HG03039 (cell line): ENCODE measurements around the gene MEIKIN.

Experiments
- ATAC-seq: cut with Tn5 transposase; IDR thresholded peaks from one replicate; pipeline ENCODE4 v1.9.1; 2021; ENCODE audit warnings: mild to moderate bottlenecking, moderate library complexity; ENCODE audit not compliant: unreplicated experiment

The MEIKIN gene

GRCh38 chr5:131776450-131776849 lies 169.0 kb downstream of the MEIKIN start:
- no peak for ATAC-seq

DNA sequence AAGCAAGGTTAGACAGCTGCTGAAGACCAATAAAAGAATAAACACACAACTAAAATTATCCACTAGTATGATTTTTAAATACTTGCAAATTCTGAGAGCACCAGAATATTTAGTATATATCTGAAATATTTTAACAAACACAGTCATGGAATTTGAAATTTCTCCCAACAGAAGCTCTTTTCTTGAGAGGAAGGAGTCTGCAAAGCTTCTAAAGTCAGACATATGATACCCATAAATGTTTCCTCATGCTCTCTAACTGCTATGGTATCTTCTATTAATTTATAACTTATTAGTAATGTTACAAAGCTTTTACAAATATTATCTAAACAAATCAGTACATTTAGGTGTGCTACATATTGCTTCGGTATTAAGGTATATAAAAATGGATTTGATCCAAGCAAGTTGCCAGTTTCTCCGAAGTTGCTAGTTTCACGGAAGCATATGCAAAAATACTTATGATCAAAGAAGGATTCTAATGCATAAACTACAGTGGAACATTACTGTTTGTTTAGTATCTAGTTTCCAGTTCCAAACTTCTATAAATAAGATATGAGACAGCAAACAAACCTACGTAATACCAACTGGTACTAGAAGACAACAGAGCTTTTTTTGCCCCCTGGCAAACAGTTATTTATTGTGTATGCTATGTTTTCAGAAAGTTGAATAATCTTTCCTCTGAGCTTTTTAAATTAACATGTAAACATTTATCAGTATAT lies 170.7 kb downstream of the MEIKIN start:
- ATAC-seq: no peak

DNA sequence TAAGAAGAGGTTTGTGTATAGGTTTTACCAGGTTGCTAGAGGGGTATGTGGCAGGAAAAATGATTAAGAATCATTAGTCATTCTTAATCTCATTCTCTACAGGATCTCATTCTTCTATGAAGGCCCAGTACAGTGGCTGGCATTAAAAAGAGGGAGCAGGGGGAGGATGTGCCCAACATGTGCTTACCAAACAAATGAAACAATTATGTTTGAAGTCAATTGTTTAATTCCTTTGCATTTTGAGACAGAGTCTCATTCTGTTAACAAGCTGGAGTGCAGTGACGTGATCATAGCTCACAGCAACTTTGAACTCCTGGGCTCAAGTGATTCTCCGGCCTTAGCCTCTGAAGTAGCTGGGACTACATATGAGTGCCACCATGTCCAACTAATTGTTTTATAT lies 171.7 kb downstream of the MEIKIN start:
- no peak for ATAC-seq

- no peak for ATAC-seq
Observed at GRCh38 chr5:131771692-131772091, 173.8 kb downstream of the MEIKIN start.

GRCh38 chr5:131769961-131770360 lies 175.5 kb downstream of the MEIKIN start:
- no peak for ATAC-seq

GRCh38 chr5:131769336-131769735 lies 176.1 kb downstream of the MEIKIN start:
- ATAC-seq: no peak

DNA sequence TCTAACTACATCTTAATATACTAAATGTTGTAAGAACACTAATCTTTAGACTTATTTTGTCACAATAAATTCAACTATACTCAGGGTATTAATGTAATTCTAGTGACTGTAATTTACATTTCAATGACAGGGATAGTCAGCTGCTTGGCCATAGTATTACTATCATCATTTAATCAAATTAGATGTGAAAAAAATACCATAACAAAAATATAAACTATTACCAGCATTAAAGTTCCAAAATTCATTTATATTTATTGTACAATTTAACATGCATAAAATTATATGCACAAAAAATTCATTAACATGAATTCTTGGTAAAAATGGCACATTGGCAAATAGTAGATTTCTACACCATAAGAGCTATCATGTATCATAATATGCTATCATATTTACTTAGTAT lies 177.6 kb downstream of the MEIKIN start:
- no peak for ATAC-seq

GRCh38 chr5:131766689-131767088 lies 178.8 kb downstream of the MEIKIN start:
- no peak for ATAC-seq

DNA sequence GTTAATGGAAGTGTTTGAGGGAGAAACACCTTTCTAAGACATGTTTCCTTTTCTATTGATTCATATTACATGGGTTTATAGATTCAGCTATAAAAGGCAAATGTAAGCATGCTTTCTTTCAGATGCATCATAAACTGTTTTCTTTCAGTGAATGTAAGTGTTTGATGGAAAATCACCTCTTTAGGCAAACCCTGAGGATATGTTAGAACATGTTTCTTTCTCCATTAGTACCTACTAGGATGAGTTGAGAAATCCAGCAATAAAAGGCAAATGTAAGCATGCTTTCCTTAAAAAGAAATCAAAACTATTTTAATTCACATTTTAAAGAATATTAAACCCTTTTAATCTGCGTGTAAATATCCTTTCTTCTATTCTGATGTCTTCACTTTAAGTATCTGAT lies 180.2 kb downstream of the MEIKIN start:
- ATAC-seq: no peak

- ATAC-seq: no peak
Observed at GRCh38 chr5:131763968-131764367, 181.5 kb downstream of the MEIKIN start.

DNA sequence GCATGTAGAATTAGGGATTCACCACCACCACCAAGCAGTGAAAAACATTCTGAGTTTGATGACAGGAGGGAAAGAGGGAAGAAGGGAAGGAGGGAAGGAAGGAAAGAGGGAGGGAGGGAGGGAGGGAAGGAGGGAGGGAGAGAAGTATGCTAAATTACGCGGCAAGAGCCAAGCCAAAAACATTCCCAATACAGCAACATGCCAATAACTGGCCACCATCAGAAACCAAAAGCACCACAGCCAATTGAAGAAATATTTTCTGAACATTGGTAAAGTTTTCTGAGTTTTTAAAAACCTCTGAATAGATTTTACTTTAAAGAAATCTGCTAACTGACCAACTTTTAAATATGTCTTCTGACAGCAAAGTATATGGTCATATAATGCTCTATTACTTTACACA lies 184.7 kb downstream of the MEIKIN start:
- no peak for ATAC-seq

- no peak for ATAC-seq
Observed at GRCh38 chr5:131759704-131760103, 185.8 kb downstream of the MEIKIN start.

DNA sequence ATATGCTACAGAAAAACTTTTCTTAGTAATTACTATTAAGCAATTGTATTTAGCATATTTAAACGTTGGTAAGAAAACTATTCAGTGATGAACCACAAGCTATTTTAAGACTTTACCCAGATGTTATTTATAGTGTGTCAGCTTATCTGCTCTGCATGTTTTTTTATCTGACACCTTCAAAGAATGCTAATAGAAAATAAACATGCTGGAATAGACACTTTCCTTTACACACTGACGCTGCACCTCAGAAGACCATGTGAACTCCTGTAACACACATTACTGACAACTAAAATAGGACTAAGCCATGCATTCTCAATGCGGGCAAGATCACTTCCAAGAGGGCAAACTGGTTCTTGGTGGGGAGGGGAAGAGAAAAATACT lies 187.0 kb downstream of the MEIKIN start:
- no peak for ATAC-seq

DNA sequence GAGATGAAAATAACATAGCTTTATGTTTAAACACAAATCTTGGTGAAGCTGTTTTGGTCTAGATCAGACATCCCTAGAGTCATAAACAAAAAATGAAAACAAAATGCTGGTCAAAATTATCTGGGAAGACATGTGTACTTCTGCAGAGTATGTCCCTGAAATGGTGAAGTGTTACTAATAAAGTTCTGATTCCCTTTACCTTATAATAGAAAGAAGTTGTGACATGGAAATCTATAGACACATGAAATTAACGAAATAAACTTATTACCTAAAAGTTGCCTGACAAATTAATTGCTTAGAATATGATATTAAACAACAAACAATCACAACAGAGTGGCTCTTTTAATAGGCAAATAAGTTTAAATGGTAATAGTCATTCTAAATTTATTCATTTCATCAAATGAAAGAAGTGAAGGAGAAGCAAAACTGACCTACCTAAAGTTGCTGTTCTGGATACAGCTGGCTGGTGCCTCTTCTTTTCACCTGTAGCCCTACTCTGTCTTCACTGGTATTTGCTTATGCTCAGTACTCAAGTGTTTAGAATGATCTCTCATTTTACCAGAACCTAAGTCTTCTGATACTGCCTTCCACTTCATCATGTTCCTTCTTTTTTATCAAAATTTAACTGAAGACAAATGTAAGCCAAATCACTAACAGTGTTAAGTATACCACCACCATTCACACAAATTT lies 187.5 kb downstream of the MEIKIN start:
- ATAC-seq: no peak
